Thyroid gland (tissue), 4 donors: ENCODE measurements around the gene OR4M1.

Experiments
- POLR2A ChIP-seq, 2 donors: fragments of 450-650 bp; IDR thresholded peaks; one replicate each; pipeline ENCODE4 v1.6.1; 2017; ENCODE audit warnings: antibody characterized with exemption in 2 of 2, mild to moderate bottlenecking in 2 of 2, moderate library complexity in 1 of 2
- TF ChIP-seq, protein P1 (sequence below), 6 experiments: fragments of 200-600 bp in 3 of 6; fragments of 450-650 bp in 3 of 6; sonication (generic) in 3 of 6; IDR thresholded peaks; one replicate each; pipeline ENCODE4 v1.5.1; 2016 to 2019; ENCODE audit warnings: antibody characterized with exemption in 6 of 6, mild to moderate bottlenecking in 2 of 6, inconsistent platforms in 1 of 6, moderate library complexity in 1 of 6

DNA sequence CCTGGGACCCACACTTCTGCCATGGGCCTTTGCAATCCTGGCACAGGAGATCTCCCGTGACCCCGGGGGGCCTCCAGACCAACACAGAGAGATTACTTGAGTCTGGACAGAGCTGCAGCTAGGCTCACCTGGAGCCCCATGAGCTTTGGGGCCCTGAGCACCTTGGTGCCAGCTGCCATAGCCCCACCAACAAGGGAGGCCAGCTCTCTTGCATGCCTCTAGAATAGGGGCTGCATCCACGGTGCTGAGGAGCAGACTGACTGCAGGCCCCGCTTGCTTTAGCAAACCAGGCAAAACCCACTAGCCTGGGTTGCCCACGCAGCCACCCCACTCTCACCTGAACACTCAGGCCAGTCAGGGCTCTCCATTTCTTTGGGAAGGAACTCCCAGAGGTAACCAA, 26.6 kb downstream of the OR4M1 start:
- TF ChIP-seq, protein P1, sequence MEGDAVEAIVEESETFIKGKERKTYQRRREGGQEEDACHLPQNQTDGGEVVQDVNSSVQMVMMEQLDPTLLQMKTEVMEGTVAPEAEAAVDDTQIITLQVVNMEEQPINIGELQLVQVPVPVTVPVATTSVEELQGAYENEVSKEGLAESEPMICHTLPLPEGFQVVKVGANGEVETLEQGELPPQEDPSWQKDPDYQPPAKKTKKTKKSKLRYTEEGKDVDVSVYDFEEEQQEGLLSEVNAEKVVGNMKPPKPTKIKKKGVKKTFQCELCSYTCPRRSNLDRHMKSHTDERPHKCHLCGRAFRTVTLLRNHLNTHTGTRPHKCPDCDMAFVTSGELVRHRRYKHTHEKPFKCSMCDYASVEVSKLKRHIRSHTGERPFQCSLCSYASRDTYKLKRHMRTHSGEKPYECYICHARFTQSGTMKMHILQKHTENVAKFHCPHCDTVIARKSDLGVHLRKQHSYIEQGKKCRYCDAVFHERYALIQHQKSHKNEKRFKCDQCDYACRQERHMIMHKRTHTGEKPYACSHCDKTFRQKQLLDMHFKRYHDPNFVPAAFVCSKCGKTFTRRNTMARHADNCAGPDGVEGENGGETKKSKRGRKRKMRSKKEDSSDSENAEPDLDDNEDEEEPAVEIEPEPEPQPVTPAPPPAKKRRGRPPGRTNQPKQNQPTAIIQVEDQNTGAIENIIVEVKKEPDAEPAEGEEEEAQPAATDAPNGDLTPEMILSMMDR (IDR thresholded peaks at IDR 0.05): no peak
- no peak for TF ChIP-seq POLR2A (IDR thresholded peaks at IDR 0.05)
